WTC11 (cell line): ENCODE measurements around the gene AGBL4. TPM values are rescaled to one million over a fixed set of nuclear protein-coding genes. Genes with fewer than 3 reads are reported as not detected.

Experiments
- ATAC-seq: fragments of 200-7000 bp; cut with Tn5 transposase; 2 replicates; pipeline ENCODE4 v1.10.0; 2021; ENCODE audit warnings: mild to moderate bottlenecking, moderate library complexity
- CTCF ChIA-PET: fragments of 300-600 bp; sonication (Branson Sonifier 250); formaldehyde crosslinking; loops from one replicate; lab custom pipeline; 2021; ENCODE audit warnings: antibody characterized with exemption; lab: Charles Lee
- POLR2A ChIA-PET: fragments of 350-600 bp; sonication (Branson Sonifier 250); formaldehyde crosslinking; loops from one replicate; lab custom pipeline; 2021; ENCODE audit warnings: antibody characterized with exemption; lab: Charles Lee
- DNase-seq: peaks from one replicate; pipeline ENCODE4 v3.0.0; 2021; ENCODE audit warnings: low spot score
- H3K27ac Mint-ChIP-seq: 2 replicates; pipeline ENCODE4 v1.8.0; 2021; ENCODE audit warnings: mixed read lengths
- H3K27me3 Mint-ChIP-seq: 2 replicates; pipeline ENCODE4 v1.8.0; 2021; ENCODE audit warnings: low read depth, mild to moderate bottlenecking, moderate library complexity, mixed read lengths
- H3K36me3 Mint-ChIP-seq: 2 replicates; pipeline ENCODE4 v1.8.0; 2021; ENCODE audit warnings: mixed read lengths
- H3K4me1 Mint-ChIP-seq: 2 replicates; pipeline ENCODE4 v1.8.0; 2022; ENCODE audit warnings: mixed read lengths
- H3K4me3 Mint-ChIP-seq: 2 replicates; pipeline ENCODE4 v1.8.0; 2021; ENCODE audit warnings: mild to moderate bottlenecking, moderate library complexity, mixed read lengths
- H3K9me3 Mint-ChIP-seq: 2 replicates; pipeline ENCODE4 v1.8.0; 2021; ENCODE audit warnings: mixed read lengths
- AFF4 ChIP-seq: sonication (generic); formaldehyde crosslinking; IDR thresholded peaks from 2 replicates; pipeline ENCODE4 v1.8.1; 2023; ENCODE audit warnings: mild to moderate bottlenecking, missing genetic modification reagents, borderline replicate concordance
- ARID4B ChIP-seq: sonication (generic); formaldehyde crosslinking; IDR thresholded peaks from 2 replicates; pipeline ENCODE4 v1.8.0; 2023; ENCODE audit warnings: missing genetic modification reagents, mild to moderate bottlenecking, borderline replicate concordance
- ATF2 ChIP-seq: sonication (generic); formaldehyde crosslinking; IDR thresholded peaks from 2 replicates; pipeline ENCODE4 v1.8.1; 2022; ENCODE audit warnings: low read depth, missing genetic modification reagents, borderline replicate concordance
- E2F1 ChIP-seq: sonication (generic); formaldehyde crosslinking; IDR thresholded peaks from 2 replicates; pipeline ENCODE4 v1.8.0; 2022; ENCODE audit warnings: mild to moderate bottlenecking, missing genetic modification reagents
- E2F4 ChIP-seq: sonication (generic); formaldehyde crosslinking; IDR thresholded peaks from 2 replicates; pipeline ENCODE4 v1.8.1; 2022; ENCODE audit warnings: low read depth, mild to moderate bottlenecking, moderate library complexity, missing genetic modification reagents, borderline replicate concordance
- EMX1 ChIP-seq: fragments of 250-450 bp; sonication (Bioruptor Pico); IDR thresholded peaks from 2 replicates; pipeline ENCODE4 v1.8.0; 2021; ENCODE audit warnings: mild to moderate bottlenecking
- ETV6 ChIP-seq: sonication (generic); formaldehyde crosslinking; IDR thresholded peaks from 2 replicates; pipeline ENCODE4 v1.8.1; 2022; ENCODE audit warnings: mild to moderate bottlenecking, missing genetic modification reagents
- IRF1 ChIP-seq: sonication (generic); formaldehyde crosslinking; IDR thresholded peaks from 2 replicates; pipeline ENCODE4 v1.8.0; 2023; ENCODE audit warnings: missing genetic modification reagents
- MYBL2 ChIP-seq: sonication (generic); formaldehyde crosslinking; IDR thresholded peaks from 2 replicates; pipeline ENCODE4 v1.8.1; 2023; ENCODE audit warnings: mild to moderate bottlenecking, moderate library complexity, missing genetic modification reagents
- NR1H2 ChIP-seq: sonication (generic); formaldehyde crosslinking; IDR thresholded peaks from 2 replicates; pipeline ENCODE4 v1.9.0; 2021; ENCODE audit warnings: mild to moderate bottlenecking, moderate library complexity, missing genetic modification reagents
- SOX15 ChIP-seq: fragments of 250-450 bp; sonication (Bioruptor Pico); IDR thresholded peaks from 2 replicates; pipeline ENCODE4 v1.9.0; 2021; ENCODE audit warnings: mild to moderate bottlenecking
- TEAD1 ChIP-seq: sonication (generic); formaldehyde crosslinking; IDR thresholded peaks from 2 replicates; pipeline ENCODE4 v1.8.0; 2022; ENCODE audit warnings: mild to moderate bottlenecking, missing genetic modification reagents
- TP53 ChIP-seq: sonication (generic); formaldehyde crosslinking; IDR thresholded peaks from 2 replicates; pipeline ENCODE4 v1.8.1; 2023; ENCODE audit warnings: mild to moderate bottlenecking, missing genetic modification reagents
- ZNF219 ChIP-seq: sonication (generic); formaldehyde crosslinking; IDR thresholded peaks from 2 replicates; pipeline ENCODE4 v1.8.0; 2023; ENCODE audit warnings: missing genetic modification reagents, mild to moderate bottlenecking, borderline replicate concordance
- total RNA-seq: library from RNA; stranded (reverse); gene quantifications from 3 replicates; pipeline ENCODE4 v1.2.3, GENCODE V29; 2021

Gene AGBL4
- total RNA-seq, 1 experiment from 2014 or later = 0.87 TPM

GRCh38 chr1:49854741-49855140 is 169.0 kb downstream of the AGBL4 start:
- Mint-ChIP-seq H3K27me3 (no peaks in the 10 kb centered on the region; the same call in 1 of the 2 replicates), H3K4me3 (no peak overlapping the region), H3K27ac (no peak overlapping the region), H3K9me3 (peaks cover 15% of the 10 kb centered on the region), H3K36me3 (peaks cover 2% of the 10 kb centered on the region; the same call in 1 of the 2 replicates), H3K4me1 (no peaks in the 10 kb centered on the region)
- POLR2A ChIA-PET = no interaction called here
- CTCF ChIA-PET = no interaction called here
- DNase-seq = no peak
- no peak for ATAC-seq
- TF ChIP-seq E2F1 (CRISPR knock-in tag) (no peak), E2F4 (CRISPR knock-in tag) (no peak), AFF4 (no peak), IRF1 (CRISPR knock-in tag) (no peak), MYBL2 (no peak), EMX1 (CRISPR knock-in tag) (no peak), ZNF219 (CRISPR knock-in tag) (no peak), SOX15 (no peak), ETV6 (no peak), ARID4B (CRISPR knock-in tag) (no peak), TEAD1 (no peak), ATF2 (no peak), TP53 (CRISPR knock-in tag) (no peak), NR1H2 (CRISPR knock-in tag) (no peak)
